Measurements from ENCODE around the gene SLC35D3. TPM values are rescaled to one million over a fixed set of nuclear protein-coding genes. Genes with fewer than 3 reads are reported as not detected.
"Not testable (repeated sequence)": the region's sequence is repeated elsewhere in the genome, so short reads cannot be mapped to it uniquely, and the experiment has no call there.

The SLC35D3 gene
- total and polyA plus RNA-seq, 10 of the 15 experiments (the other 5 are each of a cell fraction or from before 2014, with no cell fraction given): not detected

DNA sequence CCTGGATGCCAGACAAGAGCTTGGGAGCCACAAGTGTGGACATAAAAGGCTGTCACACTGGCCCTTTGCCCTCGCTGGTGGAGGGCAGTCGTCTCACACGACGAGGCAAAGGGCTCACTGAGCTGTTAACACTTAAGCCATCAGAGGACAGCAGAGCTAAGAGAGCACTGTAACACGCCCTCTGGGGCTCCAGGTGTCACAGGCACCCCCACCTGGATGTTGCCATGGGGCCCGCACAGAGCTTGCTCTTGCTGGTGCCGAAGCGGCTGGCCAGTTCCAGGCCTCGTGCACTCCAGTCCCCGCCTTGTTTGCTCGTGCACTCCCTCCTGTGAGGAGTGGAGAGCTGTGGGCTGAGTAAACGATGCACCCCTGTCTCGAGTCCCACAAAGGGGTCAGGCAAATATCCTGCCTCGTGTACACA is 37.4 kb downstream of the SLC35D3 start:
- FAIRE-seq (no peak), ATAC-seq (no peak), DNase-seq (ENCODE audit: low read depth, low spot score) (no peak)
- WGBS (ENCODE audit: insufficient coverage, insufficient replicate concordance, low lambda C conversion rate, missing lambda C conversion rate): 43% methylated on average over 14 of the region's 14 CpGs
- Histone ChIP-seq H3K4me3 (no peak overlapping the region), H3K27me3 (replicated peaks in 1 of 2; ENCODE audit: control insufficient read depth in 2 of 2, insufficient read depth in 2 of 2, low read length in 1 of 2) (no peaks in the 10 kb centered on the region; a peak in 1 of 4 replicates), H2AFZ (ENCODE audit: control insufficient read depth, low read depth, low read length) (no peak overlapping the region), H3K27ac (ENCODE audit: control insufficient read depth, insufficient read depth) (no peak overlapping the region), H3K36me3 (ENCODE audit: control insufficient read depth in 2 of 2, insufficient read depth in 2 of 2, low read length in 1 of 2) (no peaks in the 10 kb centered on the region), H3K4me1 (ENCODE audit: control insufficient read depth, insufficient read depth, low read length) (peaks cover 4% of the 10 kb centered on the region; the same call in 1 of the 2 replicates), H3K9me3 (replicated peaks; ENCODE audit: control insufficient read depth, insufficient read depth, low read length) (no peaks in the 10 kb centered on the region), H3K4me2 (ENCODE audit: control insufficient read depth, insufficient read depth) (no peak overlapping the region), H3K79me2 (ENCODE audit: control insufficient read depth, insufficient read depth, low read length) (no peaks in the 10 kb centered on the region), H3K9ac (ENCODE audit: control insufficient read depth, insufficient read depth, low read length) (no peak overlapping the region), H4K20me1 (ENCODE audit: control insufficient read depth, insufficient read depth) (no peaks in the 10 kb centered on the region)
- CTCF ChIA-PET: interaction anchor here (0.6 to 1.6 kb wide), 4 partner anchors 10 to 118 kb away, joined by 3 to 4 read pairs (median 3); no protein-coding TSS in a partner anchor
- BruUV-seq (replicated peaks): no TSS peak
- SMC1A ChIA-PET (ENCODE audit: uncharacterized antibody, unreplicated experiment): no interaction called here
- RAD21 ChIA-PET (ENCODE audit: unreplicated experiment): no interaction called here
- no peak for TF ChIP-seq STAT3 (IDR thresholded peaks at IDR 0.05; ENCODE audit: low read depth, low read length)
- TF ChIP-seq NR2C2 (IDR thresholded peaks at IDR 0.05; ENCODE audit: borderline replicate concordance, control insufficient read depth, insufficient read length, low read depth): no peak
- TF ChIP-seq CBFB (IDR thresholded peaks at IDR 0.05; ENCODE audit: low read depth): no peak
- no peak for TF ChIP-seq ZBTB4 (CRISPR knock-in tag; IDR thresholded peaks at IDR 0.05)
- POLR2A ChIA-PET: no interaction called here
- in situ Hi-C loops (cut with MboI): no loop called here
- intact Hi-C loops (cut with micrococcal nuclease; ENCODE audit: unreplicated experiment): no loop called here

GRCh38 chr6:136959935-136960334 is 37.8 kb downstream of the SLC35D3 start:
- intact Hi-C loops (cut with micrococcal nuclease; ENCODE audit: unreplicated experiment); H3K79me2 ChIP-seq (ENCODE audit: control insufficient read depth, insufficient read depth, low read length); RAD21 ChIA-PET (ENCODE audit: unreplicated experiment); BruUV-seq (replicated peaks); H3K36me3 ChIP-seq (ENCODE audit: control insufficient read depth in 2 of 2, insufficient read depth in 2 of 2, low read length in 1 of 2); H3K27me3 ChIP-seq (replicated peaks in 1 of 2; ENCODE audit: control insufficient read depth in 2 of 2, insufficient read depth in 2 of 2, low read length in 1 of 2); ATAC-seq; SMC1A ChIA-PET (ENCODE audit: uncharacterized antibody, unreplicated experiment); H4K20me1 ChIP-seq (ENCODE audit: control insufficient read depth, insufficient read depth); H3K4me3 ChIP-seq; H2AFZ ChIP-seq (ENCODE audit: control insufficient read depth, low read depth, low read length); FAIRE-seq; H3K4me2 ChIP-seq (ENCODE audit: control insufficient read depth, insufficient read depth); H3K4me1 ChIP-seq (ENCODE audit: control insufficient read depth, insufficient read depth, low read length); H3K9ac ChIP-seq (ENCODE audit: control insufficient read depth, insufficient read depth, low read length); POLR2A ChIA-PET; DNase-seq (ENCODE audit: low read depth, low spot score); in situ Hi-C loops (cut with MboI); H3K27ac ChIP-seq (ENCODE audit: control insufficient read depth, insufficient read depth); H3K9me3 ChIP-seq (replicated peaks; ENCODE audit: control insufficient read depth, insufficient read depth, low read length): not testable (repeated sequence)
- CTCF ChIA-PET: interaction anchor here (0.7 to 1.2 kb wide), 2 partner anchors 10 to 118 kb away, joined by 3 read pairs; no protein-coding TSS in a partner anchor
- WGBS (ENCODE audit: insufficient coverage, insufficient replicate concordance, low lambda C conversion rate, missing lambda C conversion rate): 66% methylated on average over 6 of the region's 6 CpGs

Data from GM12878 (cell line).